Trophoblast cell (in vitro differentiated cells and primary cell): Measurements from ENCODE around the gene MAP7D1.

Experiments used
- DNase-seq, 2 donors: peaks; one replicate each; pipeline ENCODE4 v3.0.0-alpha.2; 2016
- H2AFZ ChIP-seq: 2 replicates; pipeline ENCODE4 v1.6.1; 2013; ENCODE audit warnings: low read length, moderate library complexity, mild to moderate bottlenecking; ENCODE audit not compliant: insufficient read depth, poor library complexity
- H2AK5ac ChIP-seq: 2 replicates; pipeline ENCODE4 v1.6.1; 2013; ENCODE audit warnings: mild to moderate bottlenecking, low read length
- H2BK120ac ChIP-seq: 2 replicates; pipeline ENCODE4 v1.6.1; 2013; ENCODE audit warnings: low read length, mild to moderate bottlenecking, moderate library complexity; ENCODE audit not compliant: insufficient read depth, poor library complexity
- H2BK12ac ChIP-seq: 2 replicates; pipeline ENCODE4 v1.6.1; 2013; ENCODE audit warnings: mild to moderate bottlenecking, low read length, moderate library complexity
- H2BK5ac ChIP-seq: 2 replicates; pipeline ENCODE4 v1.6.1; 2013; ENCODE audit warnings: low read length, low read depth, moderate library complexity, mild to moderate bottlenecking; ENCODE audit not compliant: poor library complexity
- H3K14ac ChIP-seq: 2 replicates; pipeline ENCODE4 v1.6.1; 2013; ENCODE audit warnings: mild to moderate bottlenecking, low read length
- H3K18ac ChIP-seq: 2 replicates; pipeline ENCODE4 v1.6.1; 2013; ENCODE audit warnings: mild to moderate bottlenecking, low read length
- H3K23ac ChIP-seq: 2 replicates; pipeline ENCODE4 v1.6.1; 2013; ENCODE audit warnings: low read length
- H3K27ac ChIP-seq: 2 replicates; pipeline ENCODE4 v1.5.1; 2013; ENCODE audit warnings: low read depth, mild to moderate bottlenecking, inconsistent platforms, low read length, moderate library complexity
- H3K27me3 ChIP-seq: 2 replicates; pipeline ENCODE4 v1.6.1; 2013; ENCODE audit warnings: inconsistent platforms, mild to moderate bottlenecking, low read length, moderate library complexity; ENCODE audit not compliant: insufficient read depth
- H3K36me3 ChIP-seq, 2 experiments: 1 replicate in 1 of 2; 2 replicates in 1 of 2; pipeline ENCODE4 v1.6.1; 2013; ENCODE audit warnings: low read length in 2 of 2, mild to moderate bottlenecking in 2 of 2, moderate library complexity in 1 of 2; ENCODE audit not compliant: insufficient read depth in 2 of 2, control insufficient read depth in 1 of 2
- H3K4ac ChIP-seq: 2 replicates; pipeline ENCODE4 v1.6.1; 2013; ENCODE audit warnings: low read depth, mild to moderate bottlenecking, low read length, moderate library complexity
- H3K4me1 ChIP-seq, 2 experiments: 1 replicate in 1 of 2; 2 replicates in 1 of 2; pipeline ENCODE4 v1.6.1; 2013; ENCODE audit warnings: low read length in 2 of 2, mild to moderate bottlenecking in 2 of 2, moderate library complexity in 1 of 2; ENCODE audit not compliant: insufficient read depth in 2 of 2, control insufficient read depth in 1 of 2
- H3K4me2 ChIP-seq: 2 replicates; pipeline ENCODE4 v1.6.1; 2013; ENCODE audit warnings: inconsistent platforms, mild to moderate bottlenecking, low read length, moderate library complexity
- H3K4me3 ChIP-seq: 2 replicates; pipeline ENCODE4 v1.5.1; 2013; ENCODE audit warnings: mild to moderate bottlenecking, low read depth, low read length, inconsistent platforms
- H3K79me1 ChIP-seq: one replicate; pipeline ENCODE4 v1.6.1; 2013; ENCODE audit warnings: low read length
- H3K79me2 ChIP-seq: 2 replicates; pipeline ENCODE4 v1.6.1; 2013; ENCODE audit warnings: low read length, mild to moderate bottlenecking; ENCODE audit not compliant: control insufficient read depth, insufficient read depth, poor library complexity
- H3K9ac ChIP-seq: 2 replicates; pipeline ENCODE4 v1.6.1; 2013; ENCODE audit warnings: mild to moderate bottlenecking, low read length
- H3K9me3 ChIP-seq: 2 replicates; pipeline ENCODE4 v1.6.1; 2013; ENCODE audit warnings: low read depth, mild to moderate bottlenecking, control low read depth, inconsistent platforms, low read length; ENCODE audit not compliant: insufficient read depth
- H4K12ac ChIP-seq: 2 replicates; pipeline ENCODE4 v1.6.1; 2013; ENCODE audit warnings: low read depth, mild to moderate bottlenecking, low read length, moderate library complexity
- H4K8ac ChIP-seq: 2 replicates; pipeline ENCODE4 v1.6.1; 2013; ENCODE audit warnings: low read depth, mild to moderate bottlenecking, low read length, moderate library complexity
- H4K91ac ChIP-seq: one replicate; pipeline ENCODE4 v1.6.1; 2013; ENCODE audit warnings: low read depth, mild to moderate bottlenecking, low read length, moderate library complexity
- WGBS: extraction: QIAGEN DNeasy Blood & Tissue Kit; methylation state at CpG from one replicate; pipeline ENCODE4 v1.1.7; 2013; ENCODE audit warnings: missing lambda C conversion rate; ENCODE audit not compliant: insufficient read length, insufficient coverage; ENCODE audit errors: extremely low coverage; 5-methylcytosine and 5-hydroxymethylcytosine counted together

MAP7D1 gene

DNA sequence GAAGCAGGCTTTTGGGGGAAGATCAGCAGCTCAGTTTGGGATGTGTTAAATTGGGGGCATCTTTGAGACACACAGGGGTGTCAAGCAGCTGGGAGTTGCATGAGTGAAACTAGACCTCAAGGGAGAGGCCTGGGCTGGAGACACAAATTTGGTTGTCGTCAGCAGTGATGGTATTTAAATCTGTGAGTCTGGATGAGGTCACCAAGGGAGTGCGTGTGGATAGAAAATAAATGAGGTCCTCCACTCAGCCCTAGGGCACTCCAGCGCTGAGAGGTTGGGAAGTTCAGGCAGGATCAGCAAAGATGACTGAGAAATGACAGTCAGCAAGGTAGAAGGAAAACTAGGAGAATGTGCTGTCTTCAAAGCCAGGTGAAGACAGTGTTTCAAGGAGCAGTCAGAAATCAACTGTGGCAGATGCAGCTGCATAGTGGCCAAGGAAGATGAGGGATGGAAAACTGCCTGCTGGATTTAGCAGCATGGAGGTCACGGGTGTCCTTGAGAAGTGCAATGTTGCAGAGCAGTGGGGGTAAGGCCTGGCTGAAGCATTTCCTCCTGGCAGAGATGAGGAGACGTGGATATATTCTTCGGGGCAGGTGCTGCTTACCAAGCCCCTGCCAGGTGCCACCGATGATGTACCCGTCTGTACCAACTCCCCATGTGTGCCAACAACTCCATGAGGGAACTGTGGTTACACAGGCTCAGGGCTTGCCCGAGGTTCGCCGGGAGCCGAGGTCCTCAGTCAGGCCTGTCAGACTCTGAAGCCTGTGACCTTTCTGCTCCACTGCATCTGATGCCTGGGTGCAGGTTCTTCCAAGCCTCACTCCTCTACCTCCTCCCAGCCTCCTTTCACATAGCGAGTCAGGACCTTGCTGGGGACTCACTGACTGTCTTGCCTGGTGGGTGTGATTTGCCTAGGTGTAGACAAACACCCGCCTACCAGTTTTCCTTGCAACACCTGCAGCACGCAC is 11.3 kb downstream of the MAP7D1 start:
- Histone ChIP-seq H3K4me1 (peaks cover under 1 to 4% of the 10 kb centered on the region in 2 experiments), H3K9ac (no peak overlapping the region), H3K79me2 (peaks cover 9% of the 10 kb centered on the region), H2AFZ (no peak overlapping the region), H3K23ac (no peak overlapping the region), H3K4me2 (no peak overlapping the region), H3K79me1 (no peaks in the 10 kb centered on the region), H2BK5ac (no peak overlapping the region), H3K18ac (no peak overlapping the region), H2BK12ac (no peak overlapping the region), H4K8ac (no peak overlapping the region), H3K14ac (no peak overlapping the region), H3K9me3 (no peaks in the 10 kb centered on the region), H2AK5ac (no peak overlapping the region), H2BK120ac (no peak overlapping the region), H3K27ac (no peak overlapping the region), H4K91ac (no peak overlapping the region), H3K4me3 (no peak overlapping the region), H3K36me3 (peaks cover 33 to 44% of the 10 kb centered on the region in 2 experiments), H3K27me3 (no peaks in the 10 kb centered on the region), H3K4ac (peak overlapping the region; percentile 1), H4K12ac (no peak overlapping the region)
- no CpG with 5 or more reads among the region's 15 CpGs for WGBS
- no peak for DNase-seq

- no CpG with 5 or more reads among the region's 3 CpGs for WGBS
- no peak overlapping the region for H3K18ac ChIP-seq
These were observed 12.6 kb downstream of the MAP7D1 start for GRCh38 chr1:36168514-36168913.

DNA sequence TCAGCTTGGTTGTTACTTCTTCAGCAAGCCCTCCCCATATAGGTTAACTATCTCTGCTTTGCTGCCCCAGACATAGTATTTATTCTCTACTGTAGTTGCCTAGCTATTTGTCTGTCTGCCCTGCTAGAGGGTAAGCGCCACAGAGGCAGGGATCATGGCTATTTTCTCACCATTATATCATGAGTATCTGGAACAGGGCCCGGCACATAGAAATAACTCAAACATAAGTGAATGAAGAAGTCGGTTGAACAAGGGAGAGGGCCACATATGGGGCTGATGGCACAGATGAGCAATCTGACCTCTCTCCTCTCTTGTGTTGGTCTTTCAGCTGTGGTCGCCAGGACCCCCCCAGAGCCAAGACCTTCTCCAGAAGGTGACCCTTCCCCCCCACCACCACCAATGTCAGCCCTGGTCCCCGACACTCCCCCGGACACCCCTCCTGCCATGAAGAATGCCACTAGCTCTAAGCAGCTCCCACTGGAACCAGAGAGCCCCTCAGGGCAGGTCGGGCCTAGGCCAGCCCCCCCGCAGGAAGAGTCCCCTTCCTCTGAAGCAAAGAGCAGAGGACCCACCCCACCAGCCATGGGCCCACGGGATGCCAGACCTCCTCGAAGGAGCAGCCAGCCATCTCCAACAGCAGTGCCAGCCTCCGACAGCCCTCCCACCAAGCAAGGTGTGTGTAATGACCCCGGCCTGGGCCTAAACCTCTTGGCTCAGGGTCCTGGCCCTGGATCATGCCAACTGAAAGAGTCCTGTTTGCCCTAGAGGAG is 14.9 kb downstream of the MAP7D1 start:
- Histone ChIP-seq H3K18ac (no peak overlapping the region), H4K91ac (no peak overlapping the region), H3K23ac (no peak overlapping the region), H2BK5ac (no peak overlapping the region), H3K4me1 (peaks cover 0 to 4% of the 10 kb centered on the region in 2 experiments), H3K14ac (no peak overlapping the region), H2BK120ac (no peak overlapping the region), H3K27ac (no peak overlapping the region), H3K4me3 (no peak overlapping the region), H2AK5ac (no peak overlapping the region), H3K4me2 (no peak overlapping the region), H2BK12ac (no peak overlapping the region), H4K12ac (no peak overlapping the region), H3K36me3 (peaks cover 63 to 76% of the 10 kb centered on the region in 2 experiments), H3K79me2 (peaks cover 5% of the 10 kb centered on the region), H3K27me3 (no peaks in the 10 kb centered on the region), H4K8ac (no peak overlapping the region), H3K9ac (no peak overlapping the region), H3K79me1 (no peaks in the 10 kb centered on the region), H2AFZ (no peak overlapping the region), H3K4ac (no peak overlapping the region), H3K9me3 (no peaks in the 10 kb centered on the region)
- WGBS = no CpG with 5 or more reads among the region's 12 CpGs
- no peak for DNase-seq

More at GRCh38 chr1:36168514-36168913, 12.6 kb downstream of the MAP7D1 start:
- Histone ChIP-seq H4K8ac (no peak overlapping the region), H3K79me1 (no peaks in the 10 kb centered on the region), H4K12ac (no peak overlapping the region), H2AK5ac (no peak overlapping the region), H3K9me3 (no peaks in the 10 kb centered on the region), H3K27me3 (no peaks in the 10 kb centered on the region), H3K4me3 (no peak overlapping the region), H4K91ac (no peak overlapping the region), H2BK5ac (no peak overlapping the region), H3K14ac (no peak overlapping the region), H3K4me1 (peaks cover 0 to 2% of the 10 kb centered on the region in 2 experiments), H3K23ac (no peak overlapping the region), H2BK12ac (no peak overlapping the region), H3K36me3 (peaks cover 44 to 54% of the 10 kb centered on the region in 2 experiments), H3K4ac (peak overlapping the region; percentile 64), H3K79me2 (peaks cover 5% of the 10 kb centered on the region), H2AFZ (no peak overlapping the region), H3K4me2 (no peak overlapping the region), H2BK120ac (no peak overlapping the region), H3K27ac (no peak overlapping the region), H3K9ac (no peak overlapping the region)
- DNase-seq = no peak

DNA sequence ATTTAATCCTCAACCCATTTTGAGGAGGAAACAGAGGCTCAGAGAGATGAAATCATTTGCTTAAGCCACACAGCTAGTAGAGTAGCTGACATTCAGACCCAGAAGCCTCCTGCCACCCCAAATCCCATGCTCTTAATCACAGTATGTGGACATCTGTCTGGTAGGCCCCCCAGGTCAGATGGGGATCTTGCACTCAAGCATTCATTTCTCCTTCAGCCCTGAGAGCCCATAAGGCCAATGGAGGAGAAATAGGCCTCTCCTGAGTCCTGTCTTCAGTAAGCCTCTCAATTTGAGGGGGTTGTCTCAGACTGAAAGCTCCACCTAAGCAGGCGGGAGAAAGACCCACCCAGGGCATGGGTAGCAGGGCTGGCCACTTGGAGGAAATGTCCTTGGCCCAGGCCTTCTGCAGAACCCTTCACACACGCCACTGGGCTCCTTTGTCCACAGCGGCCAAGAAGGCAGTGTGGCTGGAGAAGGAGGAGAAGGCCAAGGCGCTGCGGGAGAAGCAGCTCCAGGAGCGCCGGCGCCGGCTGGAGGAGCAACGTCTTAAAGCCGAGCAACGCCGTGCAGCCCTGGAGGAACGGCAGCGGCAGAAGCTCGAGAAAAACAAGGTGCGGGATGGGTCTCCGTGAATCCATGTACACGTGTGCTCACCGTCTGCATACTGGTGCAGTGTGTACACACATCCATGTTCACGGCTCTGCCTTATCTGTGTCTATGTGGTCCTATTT is 16.2 kb downstream of the MAP7D1 start:
- peaks cover 75 to 85% of the 10 kb centered on the region in 2 experiments for H3K36me3 ChIP-seq
- peaks cover 0 to 4% of the 10 kb centered on the region in 2 experiments for H3K4me1 ChIP-seq
- no peak overlapping the region for H2AK5ac ChIP-seq
- no peak overlapping the region for H4K91ac ChIP-seq
- no peak overlapping the region for H2BK12ac ChIP-seq
- H3K79me1 ChIP-seq = no peaks in the 10 kb centered on the region
- H3K79me2 ChIP-seq = peaks cover 3% of the 10 kb centered on the region
- H3K14ac ChIP-seq = no peak overlapping the region
- no peak overlapping the region for H4K8ac ChIP-seq
- H2AFZ ChIP-seq = no peak overlapping the region
- no peak overlapping the region for H4K12ac ChIP-seq
- peak overlapping the region; percentile 12 for H3K18ac ChIP-seq
- H3K9ac ChIP-seq = no peak overlapping the region
- no peaks in the 10 kb centered on the region for H3K9me3 ChIP-seq
- H3K4me3 ChIP-seq = no peak overlapping the region
- no peak for DNase-seq
- no peak overlapping the region for H3K23ac ChIP-seq
- no peaks in the 10 kb centered on the region for H3K27me3 ChIP-seq
- H3K4me2 ChIP-seq = no peak overlapping the region
- no peak overlapping the region for H2BK5ac ChIP-seq
- WGBS = no CpG with 5 or more reads among the region's 21 CpGs
- H3K4ac ChIP-seq = no peak overlapping the region
- H3K27ac ChIP-seq = no peak overlapping the region
- no peak overlapping the region for H2BK120ac ChIP-seq
